ENCODE data around the gene UROC1. TPM values are rescaled to one million over a fixed set of nuclear protein-coding genes. Genes with fewer than 3 reads are reported as not detected.
"Not testable (repeated sequence)": the region's sequence is repeated elsewhere in the genome, so short reads cannot be mapped to it uniquely, and the experiment has no call there.

The UROC1 gene
- total and polyA plus RNA-seq, 9 of the 15 experiments (the other 6 are each of a cell fraction or from before 2014, with no cell fraction given), result not detected

DNA sequence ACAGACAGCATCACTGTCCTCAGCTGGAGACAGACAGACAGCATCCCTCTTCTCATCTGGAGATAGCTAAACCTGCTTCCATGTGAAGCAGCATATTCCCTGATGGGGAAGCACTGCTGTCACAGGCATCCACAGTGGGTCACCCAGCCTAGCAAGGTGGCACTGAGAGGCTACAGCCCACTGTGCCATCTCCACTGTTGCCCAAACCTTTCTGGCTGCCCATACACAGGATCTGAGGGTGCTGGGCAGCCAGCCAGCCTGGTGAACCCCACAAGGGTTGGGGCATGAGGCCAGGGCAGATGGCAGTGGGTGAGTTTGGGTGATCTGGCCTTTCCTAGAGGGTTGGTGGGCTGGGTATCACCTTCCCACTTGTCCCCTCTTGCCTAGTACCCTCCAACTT is 18.1 kb upstream of the UROC1 start (continued):
- TF ChIP-seq, protein P1, sequence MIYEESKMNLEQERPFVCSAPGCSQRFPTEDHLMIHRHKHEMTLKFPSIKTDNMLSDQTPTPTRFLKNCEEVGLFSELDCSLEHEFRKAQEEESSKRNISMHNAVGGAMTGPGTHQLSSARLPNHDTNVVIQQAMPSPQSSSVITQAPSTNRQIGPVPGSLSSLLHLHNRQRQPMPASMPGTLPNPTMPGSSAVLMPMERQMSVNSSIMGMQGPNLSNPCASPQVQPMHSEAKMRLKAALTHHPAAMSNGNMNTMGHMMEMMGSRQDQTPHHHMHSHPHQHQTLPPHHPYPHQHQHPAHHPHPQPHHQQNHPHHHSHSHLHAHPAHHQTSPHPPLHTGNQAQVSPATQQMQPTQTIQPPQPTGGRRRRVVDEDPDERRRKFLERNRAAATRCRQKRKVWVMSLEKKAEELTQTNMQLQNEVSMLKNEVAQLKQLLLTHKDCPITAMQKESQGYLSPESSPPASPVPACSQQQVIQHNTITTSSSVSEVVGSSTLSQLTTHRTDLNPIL (CRISPR knock-in tag; IDR thresholded peaks at IDR 0.05), result no peak
- no peak for TF ChIP-seq POLR2AphosphoS5 (IDR thresholded peaks at IDR 0.05; ENCODE audit: control insufficient read depth, insufficient read depth, low read depth, low read length)
- no peak for TF ChIP-seq ZNF507 (tag; conservative IDR thresholded peaks at IDR 0.05)
- TF ChIP-seq, protein P2, sequence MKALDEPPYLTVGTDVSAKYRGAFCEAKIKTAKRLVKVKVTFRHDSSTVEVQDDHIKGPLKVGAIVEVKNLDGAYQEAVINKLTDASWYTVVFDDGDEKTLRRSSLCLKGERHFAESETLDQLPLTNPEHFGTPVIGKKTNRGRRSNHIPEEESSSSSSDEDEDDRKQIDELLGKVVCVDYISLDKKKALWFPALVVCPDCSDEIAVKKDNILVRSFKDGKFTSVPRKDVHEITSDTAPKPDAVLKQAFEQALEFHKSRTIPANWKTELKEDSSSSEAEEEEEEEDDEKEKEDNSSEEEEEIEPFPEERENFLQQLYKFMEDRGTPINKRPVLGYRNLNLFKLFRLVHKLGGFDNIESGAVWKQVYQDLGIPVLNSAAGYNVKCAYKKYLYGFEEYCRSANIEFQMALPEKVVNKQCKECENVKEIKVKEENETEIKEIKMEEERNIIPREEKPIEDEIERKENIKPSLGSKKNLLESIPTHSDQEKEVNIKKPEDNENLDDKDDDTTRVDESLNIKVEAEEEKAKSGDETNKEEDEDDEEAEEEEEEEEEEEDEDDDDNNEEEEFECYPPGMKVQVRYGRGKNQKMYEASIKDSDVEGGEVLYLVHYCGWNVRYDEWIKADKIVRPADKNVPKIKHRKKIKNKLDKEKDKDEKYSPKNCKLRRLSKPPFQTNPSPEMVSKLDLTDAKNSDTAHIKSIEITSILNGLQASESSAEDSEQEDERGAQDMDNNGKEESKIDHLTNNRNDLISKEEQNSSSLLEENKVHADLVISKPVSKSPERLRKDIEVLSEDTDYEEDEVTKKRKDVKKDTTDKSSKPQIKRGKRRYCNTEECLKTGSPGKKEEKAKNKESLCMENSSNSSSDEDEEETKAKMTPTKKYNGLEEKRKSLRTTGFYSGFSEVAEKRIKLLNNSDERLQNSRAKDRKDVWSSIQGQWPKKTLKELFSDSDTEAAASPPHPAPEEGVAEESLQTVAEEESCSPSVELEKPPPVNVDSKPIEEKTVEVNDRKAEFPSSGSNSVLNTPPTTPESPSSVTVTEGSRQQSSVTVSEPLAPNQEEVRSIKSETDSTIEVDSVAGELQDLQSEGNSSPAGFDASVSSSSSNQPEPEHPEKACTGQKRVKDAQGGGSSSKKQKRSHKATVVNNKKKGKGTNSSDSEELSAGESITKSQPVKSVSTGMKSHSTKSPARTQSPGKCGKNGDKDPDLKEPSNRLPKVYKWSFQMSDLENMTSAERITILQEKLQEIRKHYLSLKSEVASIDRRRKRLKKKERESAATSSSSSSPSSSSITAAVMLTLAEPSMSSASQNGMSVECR (CRISPR knock-in tag; IDR thresholded peaks at IDR 0.05), result no peak
- TF ChIP-seq HNRNPK (IDR thresholded peaks at IDR 0.05; ENCODE audit: low read depth, low read length, poor library complexity, severe bottlenecking), result no peak
- no peak for TF ChIP-seq MAFK (IDR thresholded peaks at IDR 0.05; ENCODE audit: low read length)
- no peak for TF ChIP-seq TAF1 (IDR thresholded peaks at IDR 0.05; ENCODE audit: control insufficient read depth, extremely low read depth, insufficient read depth, low read length, severe bottlenecking)

DNA sequence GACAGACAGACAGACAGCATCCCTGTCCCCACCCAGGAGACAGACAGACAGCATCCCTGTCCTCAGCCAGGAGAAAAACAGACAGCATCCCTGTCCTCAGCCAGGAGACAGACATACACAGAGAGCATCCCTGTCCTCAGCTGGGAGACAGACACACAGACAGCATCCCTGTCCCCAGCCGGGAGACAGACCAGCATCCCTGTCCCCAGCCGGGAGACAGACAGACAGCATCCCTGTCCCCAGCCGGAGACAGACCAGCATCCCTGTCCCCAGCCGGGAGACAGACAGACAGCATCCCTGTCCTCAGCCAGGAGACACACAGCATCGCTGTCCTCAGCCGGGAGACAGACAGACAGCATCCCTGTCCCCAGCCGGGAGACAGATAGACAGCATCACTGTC is 17.1 kb upstream of the UROC1 start:
- in situ Hi-C loops (cut with MboI); H3K9me3 ChIP-seq (replicated peaks; ENCODE audit: control insufficient read depth, insufficient read depth, low read depth, low read length); H3K36me3 ChIP-seq (ENCODE audit: control insufficient read depth, insufficient read depth, low read length); POLR2A ChIA-PET; BruUV-seq (replicated peaks); H2AFZ ChIP-seq (ENCODE audit: low read depth, low read length); H3K9me1 ChIP-seq (ENCODE audit: control insufficient read depth, insufficient read depth, low read length); H3K4me1 ChIP-seq (replicated peaks in 1 of 2; ENCODE audit: control insufficient read depth in 2 of 2, insufficient read depth in 2 of 2, low read length in 2 of 2); FAIRE-seq; H3K27me3 ChIP-seq (ENCODE audit: control insufficient read depth in 2 of 2, insufficient read depth in 2 of 2, low read length in 2 of 2); H3K9ac ChIP-seq (ENCODE audit: insufficient read depth in 1 of 2, low read depth in 2 of 2, low read length in 2 of 2); ATAC-seq; H3K4me3 ChIP-seq; H3K79me2 ChIP-seq (ENCODE audit: control insufficient read depth, insufficient read depth, low read length); H4K20me1 ChIP-seq (replicated peaks; ENCODE audit: control insufficient read depth, insufficient read depth, low read length); DNase-seq (ENCODE audit: extremely low read depth in 1 of 4, low spot score in 3 of 4); H3K4me2 ChIP-seq (ENCODE audit: insufficient read depth, low read length); H3K27ac ChIP-seq (ENCODE audit: extremely low read depth, low read depth, low read length); intact Hi-C loops (cut with micrococcal nuclease): not testable (repeated sequence)
- 0% methylated on average over 6 of the region's 7 CpGs for WGBS (ENCODE audit: insufficient coverage, low coverage, missing lambda C conversion rate)
- CTCF ChIA-PET (ENCODE audit: low intra/inter-chr PET ratio), result interaction anchor here (0.6 kb wide), 1 partner anchor 81 kb away, joined by 3 read pairs; no protein-coding TSS in a partner anchor
